ENCODE results near the gene RGS3.

- TF ChIP-seq POLR2A (IDR thresholded peaks at IDR 0.05) (no peak), CTCF (IDR thresholded peaks at IDR 0.05) (no peak)
These were observed 72.6 kb downstream of the RGS3 start for GRCh38 chr9:113536166-113536482.

All from sigmoid colon (tissue), 3 donors.